GM04504 (cell line): ENCODE data around the gene CARMIL1.
"Not testable (repeated sequence)": the region's sequence is repeated elsewhere in the genome, so short reads cannot be mapped to it uniquely, and the experiment has no call there.

Experiments
- DNase-seq: peaks from one replicate; pipeline ENCODE4 v3.0.0-alpha.2; 2012; ENCODE audit warnings: low read depth

The CARMIL1 gene

GRCh38 chr6:25277386-25277785, 1.8 kb upstream of the CARMIL1 start:
- no peak for DNase-seq

GRCh38 chr6:25277857-25278256, 1.3 kb upstream of the CARMIL1 start:
- no peak for DNase-seq

- DNase-seq, result no peak
Measured at GRCh38 chr6:25278261-25278913, 787 bp upstream of the CARMIL1 start.

GRCh38 chr6:25279748-25280343, 672 bp downstream of the CARMIL1 start:
- no peak for DNase-seq

- no peak for DNase-seq
Measured at GRCh38 chr6:25280344-25281074, 1.3 kb downstream of the CARMIL1 start.

GRCh38 chr6:25286891-25287290, 7.7 kb downstream of the CARMIL1 start:
- no peak for DNase-seq

- DNase-seq, result no peak
Measured at GRCh38 chr6:25287941-25288340, 8.8 kb downstream of the CARMIL1 start.

GRCh38 chr6:25288518-25288917, 9.3 kb downstream of the CARMIL1 start:
- DNase-seq, result no peak

GRCh38 chr6:25290306-25291060, 11.3 kb downstream of the CARMIL1 start:
- DNase-seq, result no peak

GRCh38 chr6:25292384-25292783, 13.2 kb downstream of the CARMIL1 start:
- no peak for DNase-seq

- DNase-seq, result no peak
Measured at GRCh38 chr6:25295651-25296050, 16.5 kb downstream of the CARMIL1 start.

- DNase-seq, result no peak
Measured at GRCh38 chr6:25296217-25296905, 17.2 kb downstream of the CARMIL1 start.

GRCh38 chr6:25297039-25297441, 17.9 kb downstream of the CARMIL1 start:
- DNase-seq, result no peak

- no peak for DNase-seq
Measured at GRCh38 chr6:25297823-25298522, 18.8 kb downstream of the CARMIL1 start.

- not testable (repeated sequence) for DNase-seq
Measured at GRCh38 chr6:25298523-25298865, 19.3 kb downstream of the CARMIL1 start.

GRCh38 chr6:25301362-25301761, 22.2 kb downstream of the CARMIL1 start:
- no peak for DNase-seq

- no peak for DNase-seq
Measured at GRCh38 chr6:25302151-25302550, 23.0 kb downstream of the CARMIL1 start.

- DNase-seq, result peak; percentile 79
Measured at GRCh38 chr6:25302677-25303128, 23.5 kb downstream of the CARMIL1 start.

- DNase-seq, result no peak
Measured at GRCh38 chr6:25303254-25303653, 24.1 kb downstream of the CARMIL1 start.

- DNase-seq, result no peak
Measured at GRCh38 chr6:25306379-25306778, 27.2 kb downstream of the CARMIL1 start.

- no peak for DNase-seq
Measured at GRCh38 chr6:25307805-25308494, 28.8 kb downstream of the CARMIL1 start.
